ENCODE data around the gene APBA1.

The APBA1 gene

DNA sequence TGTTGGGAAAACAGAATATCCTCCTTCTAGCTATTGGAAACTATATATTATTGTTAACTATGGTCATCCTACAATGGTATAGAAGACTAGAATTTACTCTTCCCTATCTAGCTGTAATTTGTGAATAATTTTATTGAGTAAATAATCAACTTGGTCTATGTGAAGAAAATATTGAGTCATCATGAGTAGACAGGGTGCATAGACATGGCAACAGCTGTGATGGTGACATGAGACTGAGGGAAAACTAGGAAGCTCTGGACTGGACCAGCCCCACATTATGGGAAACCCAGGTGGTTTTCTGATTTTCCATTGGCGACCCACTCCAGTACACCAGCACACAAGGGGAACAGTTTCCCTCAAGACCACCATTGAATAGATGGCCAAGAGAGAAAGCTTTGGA, 95.0 kb downstream of the APBA1 start:
- Histone ChIP-seq H3K4me3 (ENCODE audit: low read length) (no peak overlapping the region), H3K27ac (ENCODE audit: low read depth, low read length) (no peak overlapping the region), H3K27me3 (ENCODE audit: insufficient read depth, low read length) (peaks cover 44% of the 10 kb centered on the region), H3K9me3 (ENCODE audit: insufficient read depth, low read depth, low read length) (no peaks in the 10 kb centered on the region), H3K4me1 (ENCODE audit: insufficient read depth, low read length) (peaks cover 3% of the 10 kb centered on the region), H3K9ac (ENCODE audit: low read depth, low read length) (no peak overlapping the region), H3K36me3 (ENCODE audit: insufficient read depth, low read length) (no peaks in the 10 kb centered on the region)
- 100% methylated on average over 1 of the region's 1 CpG for WGBS

DNA sequence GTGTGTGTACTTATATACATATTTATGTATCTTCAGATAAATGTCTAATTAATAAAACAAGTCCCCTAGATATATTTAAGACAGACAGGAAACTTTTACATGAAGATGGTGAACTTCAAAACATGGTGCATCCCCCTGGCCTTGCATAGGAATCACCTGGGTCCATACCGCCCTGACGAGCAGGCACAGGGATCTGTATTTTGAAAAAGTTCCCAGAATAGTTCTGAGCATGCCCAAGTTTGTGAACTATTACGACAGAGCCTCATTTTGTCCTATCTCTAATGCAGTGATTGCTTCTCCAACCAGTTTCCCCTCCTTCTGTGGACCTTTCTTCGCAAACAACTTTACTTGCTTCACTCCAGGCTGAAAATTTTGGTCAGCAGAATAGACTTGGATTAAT, 98.1 kb downstream of the APBA1 start:
- Histone ChIP-seq H3K27ac (ENCODE audit: low read depth, low read length) (no peak overlapping the region), H3K4me3 (ENCODE audit: low read length) (no peak overlapping the region), H3K9ac (ENCODE audit: low read depth, low read length) (no peak overlapping the region), H3K4me1 (ENCODE audit: insufficient read depth, low read length) (no peaks in the 10 kb centered on the region), H3K27me3 (ENCODE audit: insufficient read depth, low read length) (peaks cover 13% of the 10 kb centered on the region; the same call in 1 of the 2 replicates), H3K9me3 (ENCODE audit: insufficient read depth, low read depth, low read length) (no peaks in the 10 kb centered on the region), H3K36me3 (ENCODE audit: insufficient read depth, low read length) (no peaks in the 10 kb centered on the region)
- 93% methylated on average over 4 of the region's 4 CpGs for WGBS

DNA sequence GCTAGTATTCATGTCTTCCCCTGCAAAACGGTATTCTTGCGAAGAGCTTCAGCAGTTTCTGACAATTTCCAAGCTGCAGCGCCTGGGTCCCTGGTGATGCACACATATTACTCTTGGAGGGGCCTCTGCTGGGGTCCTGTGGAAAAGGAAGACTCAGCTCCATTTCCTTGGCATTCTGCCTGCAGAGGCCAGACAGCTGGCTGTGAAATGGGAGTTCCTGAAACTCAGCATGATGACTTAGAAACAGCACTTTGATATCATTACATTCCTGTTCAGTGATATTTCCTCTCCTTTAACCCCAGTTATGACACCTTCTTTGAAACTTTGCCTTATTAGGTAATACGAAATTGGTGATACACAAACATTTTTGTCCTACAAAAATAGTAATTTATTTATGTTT, 98.5 kb downstream of the APBA1 start:
- H3K4me1 ChIP-seq (ENCODE audit: insufficient read depth, low read length) = no peaks in the 10 kb centered on the region
- H3K9me3 ChIP-seq (ENCODE audit: insufficient read depth, low read depth, low read length) = no peaks in the 10 kb centered on the region
- no peak overlapping the region for H3K9ac ChIP-seq (ENCODE audit: low read depth, low read length)
- no peak overlapping the region for H3K4me3 ChIP-seq (ENCODE audit: low read length)
- no peaks in the 10 kb centered on the region for H3K36me3 ChIP-seq (ENCODE audit: insufficient read depth, low read length)
- WGBS = 92% methylated on average over 3 of the region's 4 CpGs
- peaks cover 9% of the 10 kb centered on the region; the same call in 1 of the 2 replicates for H3K27me3 ChIP-seq (ENCODE audit: insufficient read depth, low read length)
- no peak overlapping the region for H3K27ac ChIP-seq (ENCODE audit: low read depth, low read length)

DNA sequence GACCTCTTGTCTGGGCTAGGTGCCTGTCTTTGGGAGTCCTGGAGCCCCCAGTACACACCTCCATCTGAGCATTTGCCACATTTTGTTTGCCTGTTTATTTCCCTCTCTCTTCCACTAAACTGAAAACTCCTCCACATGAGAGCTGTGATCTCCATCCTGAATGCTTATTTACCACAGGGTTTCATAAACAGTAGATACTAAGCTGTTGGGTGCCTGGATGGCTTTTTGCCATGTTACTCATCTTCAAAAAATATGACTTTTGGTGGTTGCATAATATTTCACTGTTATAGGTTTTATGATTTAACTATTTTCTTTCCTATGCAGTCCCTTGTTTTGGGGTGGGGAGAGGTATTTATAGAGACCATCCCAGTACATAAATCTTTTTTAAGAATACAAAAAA, 99.6 kb downstream of the APBA1 start:
- Histone ChIP-seq H3K9ac (ENCODE audit: low read depth, low read length) (no peak overlapping the region), H3K27me3 (ENCODE audit: insufficient read depth, low read length) (no peaks in the 10 kb centered on the region), H3K4me3 (ENCODE audit: low read length) (no peak overlapping the region), H3K36me3 (ENCODE audit: insufficient read depth, low read length) (no peaks in the 10 kb centered on the region), H3K4me1 (ENCODE audit: insufficient read depth, low read length) (no peaks in the 10 kb centered on the region), H3K27ac (ENCODE audit: low read depth, low read length) (no peak overlapping the region), H3K9me3 (ENCODE audit: insufficient read depth, low read depth, low read length) (no peaks in the 10 kb centered on the region)

DNA sequence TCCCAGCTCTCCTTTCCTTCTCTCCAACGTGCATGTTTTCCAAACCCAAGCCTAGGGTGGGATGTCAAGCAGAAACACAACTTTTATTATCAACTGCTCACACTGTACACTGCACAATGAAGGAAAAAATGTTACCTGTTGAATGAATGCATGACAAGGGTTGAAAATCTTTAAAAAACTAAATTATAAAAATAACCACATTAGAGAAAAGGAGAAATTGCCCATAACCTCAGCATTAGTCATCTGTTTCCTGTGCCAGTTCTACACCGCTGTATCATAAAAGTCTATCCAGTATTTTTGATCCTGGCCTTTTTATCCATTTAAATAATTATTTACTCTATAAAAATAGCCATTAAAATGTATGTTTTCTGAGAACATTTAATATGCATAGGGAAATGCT, 101.1 kb downstream of the APBA1 start:
- 84% methylated on average over 2 of the region's 2 CpGs for WGBS
- no peaks in the 10 kb centered on the region for H3K36me3 ChIP-seq (ENCODE audit: insufficient read depth, low read length)
- H3K9ac ChIP-seq (ENCODE audit: low read depth, low read length) = no peak overlapping the region
- no peak overlapping the region for H3K27ac ChIP-seq (ENCODE audit: low read depth, low read length)
- H3K4me1 ChIP-seq (ENCODE audit: insufficient read depth, low read length) = no peaks in the 10 kb centered on the region
- no peak overlapping the region for H3K4me3 ChIP-seq (ENCODE audit: low read length)
- H3K9me3 ChIP-seq (ENCODE audit: insufficient read depth, low read depth, low read length) = no peaks in the 10 kb centered on the region
- no peaks in the 10 kb centered on the region for H3K27me3 ChIP-seq (ENCODE audit: insufficient read depth, low read length)

DNA sequence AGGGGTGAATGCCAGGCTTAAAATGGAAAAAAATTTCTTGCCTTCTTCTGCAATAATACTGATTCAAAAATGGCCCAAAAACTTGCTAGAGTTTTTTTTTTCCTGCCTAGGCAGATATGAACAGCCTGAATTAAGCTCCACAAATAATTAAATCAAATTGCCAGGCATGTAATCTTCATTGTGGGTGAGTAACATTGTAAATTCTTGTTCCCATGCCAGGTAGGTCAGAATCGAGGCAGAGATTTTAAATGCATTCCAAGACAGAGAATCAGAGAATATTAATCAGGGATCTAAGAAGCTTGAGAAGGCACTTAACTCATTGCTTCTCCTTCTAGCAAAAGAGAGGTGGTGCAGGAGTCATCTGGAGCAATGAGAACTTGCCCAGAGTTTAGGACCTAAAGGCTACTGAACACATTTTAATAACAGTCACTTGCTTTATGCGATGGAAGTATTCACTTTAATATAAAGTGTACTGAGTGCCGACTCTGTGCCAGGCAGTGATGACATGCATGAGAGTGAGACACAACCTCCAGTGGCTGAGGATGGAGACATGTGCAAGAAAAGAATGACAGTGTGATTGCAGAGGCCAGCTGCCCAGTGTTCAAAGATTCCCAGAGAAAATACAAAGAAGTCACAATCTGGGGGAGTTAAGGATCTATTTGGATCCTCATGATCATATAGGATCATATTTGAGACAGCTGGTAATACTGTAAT, 102.3 kb downstream of the APBA1 start:
- Histone ChIP-seq H3K27ac (ENCODE audit: low read depth, low read length) (no peak overlapping the region), H3K9ac (ENCODE audit: low read depth, low read length) (no peak overlapping the region), H3K4me1 (ENCODE audit: insufficient read depth, low read length) (no peaks in the 10 kb centered on the region), H3K4me3 (ENCODE audit: low read length) (no peak overlapping the region), H3K9me3 (ENCODE audit: insufficient read depth, low read depth, low read length) (no peaks in the 10 kb centered on the region), H3K27me3 (ENCODE audit: insufficient read depth, low read length) (no peaks in the 10 kb centered on the region), H3K36me3 (ENCODE audit: insufficient read depth, low read length) (no peaks in the 10 kb centered on the region)
- WGBS = 97% methylated on average over 3 of the region's 3 CpGs

DNA sequence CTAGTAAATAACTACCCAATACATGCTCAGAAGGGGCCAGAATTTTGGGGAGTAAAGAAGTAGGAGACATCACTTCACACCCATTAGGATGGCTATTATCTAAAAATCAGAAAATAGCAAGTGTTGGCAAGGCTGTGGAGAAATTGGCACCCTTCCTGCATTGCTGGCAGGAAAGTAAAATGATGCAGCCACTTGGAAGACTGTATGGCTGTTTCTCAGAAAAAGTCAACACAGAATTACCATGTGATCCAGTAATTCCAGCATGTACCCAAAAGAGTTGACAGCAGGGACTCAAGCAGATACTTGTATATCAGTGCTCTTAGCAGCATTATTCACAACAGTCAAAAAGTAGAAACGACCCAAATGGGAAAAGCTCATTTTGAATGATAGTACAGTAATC, 107.6 kb downstream of the APBA1 start:
- Histone ChIP-seq H3K9ac (ENCODE audit: low read depth, low read length) (no peak overlapping the region), H3K27ac (ENCODE audit: low read depth, low read length) (no peak overlapping the region), H3K4me1 (ENCODE audit: insufficient read depth, low read length) (no peaks in the 10 kb centered on the region), H3K36me3 (ENCODE audit: insufficient read depth, low read length) (no peaks in the 10 kb centered on the region), H3K4me3 (ENCODE audit: low read length) (no peak overlapping the region), H3K27me3 (ENCODE audit: insufficient read depth, low read length) (no peaks in the 10 kb centered on the region), H3K9me3 (ENCODE audit: insufficient read depth, low read depth, low read length) (no peaks in the 10 kb centered on the region)
- WGBS = 80% methylated on average over 1 of the region's 1 CpG

DNA sequence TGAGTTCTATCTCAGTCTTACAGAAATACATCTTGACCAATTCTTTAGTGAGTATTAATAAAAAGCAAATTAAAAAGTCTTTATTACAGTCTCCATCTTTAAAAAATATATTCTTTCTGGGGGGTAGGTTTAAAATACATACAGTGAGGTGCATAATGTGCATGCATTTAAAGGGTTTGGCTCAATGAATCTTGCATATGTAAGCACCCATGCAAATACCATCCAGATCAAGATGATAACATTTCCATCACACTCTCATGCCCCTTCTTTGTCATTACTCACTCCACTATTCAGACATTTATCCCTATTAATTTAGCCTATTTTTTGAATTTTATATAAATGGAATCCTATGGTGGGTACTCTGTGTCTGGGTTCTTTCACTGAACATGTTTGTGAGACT, 113.0 kb downstream of the APBA1 start:
- no peaks in the 10 kb centered on the region for H3K36me3 ChIP-seq (ENCODE audit: insufficient read depth, low read length)

DNA sequence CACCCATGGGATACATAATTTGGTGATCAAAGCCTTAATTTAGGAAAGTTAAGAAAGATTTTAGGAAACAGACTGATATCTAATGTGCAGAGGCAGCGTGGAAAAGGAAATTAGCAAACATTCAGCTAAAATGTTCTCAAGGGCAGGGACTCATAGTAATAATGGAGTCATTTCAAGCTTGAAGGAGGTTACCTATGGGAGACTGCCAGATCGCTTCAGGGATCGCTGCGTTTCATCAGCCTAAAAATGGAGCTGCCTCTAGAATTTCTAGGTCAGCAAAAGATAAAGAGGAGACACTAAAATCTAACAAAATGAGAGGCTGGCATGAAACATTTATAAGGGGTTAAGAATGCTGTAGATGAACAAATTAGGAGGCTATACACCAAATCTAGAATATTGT, 115.5 kb downstream of the APBA1 start:
- no peaks in the 10 kb centered on the region for H3K4me1 ChIP-seq (ENCODE audit: insufficient read depth, low read length)
- no peak overlapping the region for H3K9ac ChIP-seq (ENCODE audit: low read depth, low read length)
- H3K9me3 ChIP-seq (ENCODE audit: insufficient read depth, low read depth, low read length) = no peaks in the 10 kb centered on the region
- no peak overlapping the region for H3K4me3 ChIP-seq (ENCODE audit: low read length)
- no peaks in the 10 kb centered on the region for H3K27me3 ChIP-seq (ENCODE audit: insufficient read depth, low read length)
- H3K27ac ChIP-seq (ENCODE audit: low read depth, low read length) = no peak overlapping the region
- no peaks in the 10 kb centered on the region for H3K36me3 ChIP-seq (ENCODE audit: insufficient read depth, low read length)
- WGBS = 93% methylated on average over 4 of the region's 4 CpGs

More for the DNA sequence above, 113.0 kb downstream of the APBA1 start:
- H3K27ac ChIP-seq (ENCODE audit: low read depth, low read length) = no peak overlapping the region
- H3K4me3 ChIP-seq (ENCODE audit: low read length) = no peak overlapping the region
- H3K27me3 ChIP-seq (ENCODE audit: insufficient read depth, low read length) = no peaks in the 10 kb centered on the region
- H3K4me1 ChIP-seq (ENCODE audit: insufficient read depth, low read length) = no peaks in the 10 kb centered on the region
- no peaks in the 10 kb centered on the region for H3K9me3 ChIP-seq (ENCODE audit: insufficient read depth, low read depth, low read length)
- no peak overlapping the region for H3K9ac ChIP-seq (ENCODE audit: low read depth, low read length)

DNA sequence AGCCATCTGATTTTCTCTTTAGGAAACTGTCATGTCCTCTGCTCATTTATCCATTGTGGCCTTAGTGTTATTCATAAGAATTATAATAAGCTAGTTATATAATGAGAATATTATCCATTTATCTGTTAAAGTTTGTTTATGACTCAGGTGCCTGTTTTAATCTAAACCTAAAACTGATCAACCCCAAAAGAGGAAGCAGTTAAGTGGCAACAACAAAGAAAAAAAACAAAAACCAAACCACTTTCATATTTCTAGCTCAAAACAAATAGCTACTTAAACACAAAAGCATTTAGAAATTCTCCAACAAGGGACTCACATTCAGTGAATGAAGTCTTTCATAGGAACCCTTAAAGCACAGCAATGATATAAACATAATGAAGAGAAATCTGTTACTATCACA, 116.4 kb downstream of the APBA1 start:
- Histone ChIP-seq H3K4me3 (ENCODE audit: low read length) (no peak overlapping the region), H3K9me3 (ENCODE audit: insufficient read depth, low read depth, low read length) (no peaks in the 10 kb centered on the region), H3K9ac (ENCODE audit: low read depth, low read length) (no peak overlapping the region), H3K4me1 (ENCODE audit: insufficient read depth, low read length) (no peaks in the 10 kb centered on the region), H3K27me3 (ENCODE audit: insufficient read depth, low read length) (no peaks in the 10 kb centered on the region), H3K36me3 (ENCODE audit: insufficient read depth, low read length) (no peaks in the 10 kb centered on the region), H3K27ac (ENCODE audit: low read depth, low read length) (no peak overlapping the region)

DNA sequence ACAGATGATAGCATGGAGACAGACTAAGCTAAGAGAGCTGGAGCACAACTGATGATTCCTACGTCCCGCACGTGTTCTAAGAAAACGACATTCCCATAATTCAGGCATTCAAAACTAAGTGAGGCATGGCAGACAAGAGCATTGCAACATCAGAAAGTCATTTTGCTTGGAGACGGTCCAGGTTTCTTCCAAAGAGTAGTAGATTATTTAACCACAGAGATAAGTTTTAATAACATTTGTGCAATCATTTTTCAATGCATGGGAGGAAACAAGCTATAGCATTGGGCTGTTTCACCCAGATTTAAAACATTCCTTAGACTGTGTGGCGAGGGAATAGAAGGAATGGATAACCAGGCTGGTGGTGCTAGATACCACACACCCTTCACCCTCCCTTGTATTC, 117.2 kb downstream of the APBA1 start:
- no peaks in the 10 kb centered on the region for H3K9me3 ChIP-seq (ENCODE audit: insufficient read depth, low read depth, low read length)
- H3K36me3 ChIP-seq (ENCODE audit: insufficient read depth, low read length) = no peaks in the 10 kb centered on the region
- H3K4me1 ChIP-seq (ENCODE audit: insufficient read depth, low read length) = no peaks in the 10 kb centered on the region
- H3K4me3 ChIP-seq (ENCODE audit: low read length) = no peak overlapping the region
- H3K27ac ChIP-seq (ENCODE audit: low read depth, low read length) = no peak overlapping the region
- H3K9ac ChIP-seq (ENCODE audit: low read depth, low read length) = no peak overlapping the region
- WGBS = 94% methylated on average over 5 of the region's 6 CpGs
- no peaks in the 10 kb centered on the region for H3K27me3 ChIP-seq (ENCODE audit: insufficient read depth, low read length)

Data from HUES64 (cell line).